Epithelial cell of proximal tubule (primary cell): ENCODE data around the gene TNFSF11. TPM values are rescaled to one million over a fixed set of nuclear protein-coding genes. Genes with fewer than 3 reads are reported as not detected.

ENCODE experiments used
- DNase-seq: peaks from one replicate; pipeline ENCODE4 v3.0.0-alpha.2; 2011; ENCODE audit warnings: low read depth
- H3K4me3 ChIP-seq: 2 replicates; pipeline ENCODE4 v1.5.1; 2011; ENCODE audit warnings: low read depth, mild to moderate bottlenecking, low read length
- total RNA-seq: library from RNA; depleted of rRNA; stranded (reverse); fragments of >200 nt; gene quantifications from 2 replicates; pipeline ENCODE4 v1.2.3, GENCODE V29; 2015
- TF ChIP-seq, protein P1 (sequence below): conservative IDR thresholded peaks from 2 replicates; pipeline ENCODE4 v1.5.1; 2012; ENCODE audit warnings: low read depth, mild to moderate bottlenecking, low read length

TNFSF11 gene, protein sequence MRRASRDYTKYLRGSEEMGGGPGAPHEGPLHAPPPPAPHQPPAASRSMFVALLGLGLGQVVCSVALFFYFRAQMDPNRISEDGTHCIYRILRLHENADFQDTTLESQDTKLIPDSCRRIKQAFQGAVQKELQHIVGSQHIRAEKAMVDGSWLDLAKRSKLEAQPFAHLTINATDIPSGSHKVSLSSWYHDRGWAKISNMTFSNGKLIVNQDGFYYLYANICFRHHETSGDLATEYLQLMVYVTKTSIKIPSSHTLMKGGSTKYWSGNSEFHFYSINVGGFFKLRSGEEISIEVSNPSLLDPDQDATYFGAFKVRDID
- 1.2 and 1.8 TPM in 2 replicates for total RNA-seq

DNA sequence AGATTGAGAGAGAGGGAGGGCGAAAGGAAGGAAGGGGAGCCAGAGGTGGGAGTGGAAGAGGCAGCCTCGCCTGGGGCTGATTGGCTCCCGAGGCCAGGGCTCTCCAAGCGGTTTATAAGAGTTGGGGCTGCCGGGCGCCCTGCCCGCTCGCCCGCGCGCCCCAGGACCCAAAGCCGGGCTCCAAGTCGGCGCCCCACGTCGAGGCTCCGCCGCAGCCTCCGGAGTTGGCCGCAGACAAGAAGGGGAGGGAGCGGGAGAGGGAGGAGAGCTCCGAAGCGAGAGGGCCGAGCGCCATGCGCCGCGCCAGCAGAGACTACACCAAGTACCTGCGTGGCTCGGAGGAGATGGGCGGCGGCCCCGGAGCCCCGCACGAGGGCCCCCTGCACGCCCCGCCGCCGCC is at the start of gene TNFSF11:
TNFSF11 (plus strand) TSS at position 142 of the 400 bp plus-strand sequence; CDS start at position 294, 152 bp downstream.
- TF ChIP-seq, protein P1, sequence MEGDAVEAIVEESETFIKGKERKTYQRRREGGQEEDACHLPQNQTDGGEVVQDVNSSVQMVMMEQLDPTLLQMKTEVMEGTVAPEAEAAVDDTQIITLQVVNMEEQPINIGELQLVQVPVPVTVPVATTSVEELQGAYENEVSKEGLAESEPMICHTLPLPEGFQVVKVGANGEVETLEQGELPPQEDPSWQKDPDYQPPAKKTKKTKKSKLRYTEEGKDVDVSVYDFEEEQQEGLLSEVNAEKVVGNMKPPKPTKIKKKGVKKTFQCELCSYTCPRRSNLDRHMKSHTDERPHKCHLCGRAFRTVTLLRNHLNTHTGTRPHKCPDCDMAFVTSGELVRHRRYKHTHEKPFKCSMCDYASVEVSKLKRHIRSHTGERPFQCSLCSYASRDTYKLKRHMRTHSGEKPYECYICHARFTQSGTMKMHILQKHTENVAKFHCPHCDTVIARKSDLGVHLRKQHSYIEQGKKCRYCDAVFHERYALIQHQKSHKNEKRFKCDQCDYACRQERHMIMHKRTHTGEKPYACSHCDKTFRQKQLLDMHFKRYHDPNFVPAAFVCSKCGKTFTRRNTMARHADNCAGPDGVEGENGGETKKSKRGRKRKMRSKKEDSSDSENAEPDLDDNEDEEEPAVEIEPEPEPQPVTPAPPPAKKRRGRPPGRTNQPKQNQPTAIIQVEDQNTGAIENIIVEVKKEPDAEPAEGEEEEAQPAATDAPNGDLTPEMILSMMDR: no peak
- DNase-seq: no peak
- H3K4me3 ChIP-seq: peak within 1 kb of the TSS; percentile 42

DNA sequence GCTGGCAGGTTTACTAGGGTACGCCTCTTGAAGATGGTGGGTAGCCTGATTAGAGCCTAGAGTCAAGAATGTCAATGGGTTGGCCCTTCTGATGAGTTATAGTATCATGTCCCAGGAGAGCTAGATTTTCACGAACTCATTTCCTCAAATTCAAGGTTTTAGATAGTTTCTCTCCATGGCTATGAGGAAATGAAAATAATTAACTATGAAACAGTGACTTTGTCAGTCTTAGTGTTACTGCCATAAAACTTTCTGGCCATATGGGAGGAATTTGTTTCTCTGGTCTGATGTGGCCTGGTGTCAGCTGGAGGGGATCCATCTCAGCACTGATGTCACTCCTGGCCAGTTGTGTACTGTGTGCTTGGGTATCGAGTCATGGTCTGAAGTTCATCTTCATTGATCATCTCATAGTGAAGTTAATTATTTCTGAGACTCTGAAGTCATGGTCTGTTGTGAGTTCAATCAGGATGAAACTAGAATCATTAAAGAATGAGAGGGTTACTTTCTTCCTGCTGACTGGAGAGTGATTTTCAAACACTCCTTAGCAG is 49.4 kb upstream of the TNFSF11 start:
- TF ChIP-seq, protein P1: no peak
- H3K4me3 ChIP-seq: peak overlapping the region; percentile 1
- peak; percentile 94 for DNase-seq

DNA sequence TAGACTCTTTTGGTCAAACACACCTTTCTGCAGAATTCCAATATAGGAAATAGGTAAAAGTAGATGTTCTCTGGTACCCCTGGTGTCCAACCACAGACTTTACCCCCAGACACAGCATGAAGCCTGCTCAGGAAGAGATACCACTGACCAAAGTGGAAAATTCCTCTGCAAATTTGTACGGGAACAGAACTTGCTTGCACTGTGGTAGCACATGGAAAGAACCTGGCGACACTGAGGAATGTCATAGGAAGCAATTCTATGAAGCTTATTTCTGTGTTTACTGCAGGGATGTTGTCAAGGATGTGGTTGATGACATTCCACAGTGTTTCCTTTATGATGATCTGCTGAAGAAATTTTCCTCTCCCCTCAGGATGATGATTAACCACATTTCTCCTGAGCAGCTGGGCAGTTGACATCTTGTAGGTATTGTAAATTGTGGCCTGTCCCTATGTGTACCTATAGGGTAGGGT is 48.9 kb upstream of the TNFSF11 start:
- TF ChIP-seq, protein P1: no peak
- peak; percentile 92 for DNase-seq
- peak overlapping the region; percentile 1 for H3K4me3 ChIP-seq

DNA sequence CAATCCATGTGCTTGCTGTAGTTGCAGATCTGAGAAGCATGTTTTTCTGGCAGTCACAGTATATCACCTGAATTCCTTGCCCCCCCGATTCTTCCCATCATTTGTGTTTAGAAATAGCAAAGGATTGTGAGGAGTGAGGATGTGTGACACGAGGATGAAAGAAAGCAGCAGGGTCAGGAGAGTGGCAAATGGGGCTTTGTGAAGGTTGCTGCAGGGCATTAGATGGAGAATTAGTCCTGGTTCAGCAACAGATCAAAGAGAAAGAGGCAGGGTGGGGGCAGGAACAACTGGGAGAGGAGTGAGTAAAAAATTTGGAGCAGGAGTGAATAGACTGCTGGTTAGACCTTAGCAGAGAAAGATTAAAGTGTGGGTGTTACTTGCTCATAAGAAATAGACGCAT is 47.7 kb upstream of the TNFSF11 start:
- H3K4me3 ChIP-seq: no peak overlapping the region
- TF ChIP-seq, protein P1: no peak
- no peak for DNase-seq

DNA sequence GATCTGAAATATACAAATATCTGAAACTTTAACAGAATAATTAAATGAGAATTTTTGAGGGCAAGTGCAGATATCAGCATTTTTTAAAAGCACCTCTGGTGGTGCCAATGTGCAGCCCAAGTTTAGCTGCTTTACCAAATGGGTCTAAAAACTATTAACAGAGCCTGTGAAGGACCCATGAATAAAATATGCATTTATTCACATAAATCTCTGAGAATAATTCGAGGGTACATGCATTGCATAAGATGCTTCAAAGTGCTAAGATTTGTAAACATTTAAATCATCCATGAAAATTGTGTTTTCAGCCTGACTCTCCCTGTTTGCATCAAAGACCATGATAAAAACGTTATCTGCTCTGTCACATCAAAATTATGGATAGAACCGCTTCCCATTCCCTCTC is 47.1 kb upstream of the TNFSF11 start:
- no peak for DNase-seq
- TF ChIP-seq, protein P1: no peak
- H3K4me3 ChIP-seq: no peak overlapping the region

DNA sequence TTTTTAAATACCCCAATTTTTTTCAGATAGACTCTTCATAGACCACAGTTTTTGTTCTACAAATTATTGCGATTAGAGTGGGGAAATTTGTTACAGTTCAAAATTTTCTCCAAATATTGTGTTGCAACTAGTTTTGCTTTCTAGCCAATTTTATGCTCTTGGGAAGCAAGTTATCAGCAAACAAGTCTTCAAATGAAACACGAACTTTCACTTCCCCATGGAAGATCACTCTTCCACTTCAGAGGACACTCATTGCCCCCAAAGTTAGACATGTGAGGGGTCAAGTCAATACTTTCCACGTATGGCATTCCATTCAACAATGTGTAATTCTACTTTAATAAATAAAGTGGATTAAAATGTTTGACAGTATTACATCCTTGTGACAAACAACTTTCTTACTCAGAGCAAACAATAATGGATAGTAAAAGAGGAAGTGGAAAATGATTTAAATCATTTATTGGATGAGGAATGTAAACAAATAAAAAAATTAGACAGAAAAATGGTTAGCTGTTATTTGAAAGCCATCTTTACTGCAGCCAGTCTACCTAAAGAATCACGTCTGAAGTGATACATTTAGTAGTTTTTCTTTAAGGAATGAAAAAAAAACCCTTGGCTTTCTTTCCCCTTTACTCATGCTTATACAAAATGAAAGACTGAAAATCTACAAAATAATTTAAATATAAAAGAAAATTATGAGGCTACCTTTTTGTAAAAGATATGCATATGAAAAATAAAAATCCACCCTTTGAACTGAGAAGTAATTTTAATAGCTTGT is 41.2 kb upstream of the TNFSF11 start:
- TF ChIP-seq, protein P1: no peak
- no peak for DNase-seq
- no peak overlapping the region for H3K4me3 ChIP-seq
